K562 (cell line): ENCODE results near the gene CCDC187. TPM values are rescaled to one million over a fixed set of nuclear protein-coding genes. Genes with fewer than 3 reads are reported as not detected.
A peak's percentile ranks its signal among the peaks of the same experiment; 100 is the strongest.

Experiments used
- ATAC-seq: fragments of 200-7000 bp; cut with Tn5 transposase; 3 replicates; pipeline ENCODE4 v1.9.1; 2020; ENCODE audit warnings: moderate library complexity
- BruUV-seq: library from RNA; stranded (reverse); fragments of 400-500 nt; replicated peaks from 2 replicates; lab custom pipeline; 2021; lab: Mats Ljungman, UMichigan
- CTCF ChIA-PET: fragments of 300-600 bp; formaldehyde crosslinking; extraction: SDS; loops from one replicate; lab custom pipeline; 2021; ENCODE audit warnings: low intra/inter-chr PET ratio; lab: Yijun Ruan, JAX
- POLR2A ChIA-PET: fragments of 300-600, 350-650 bp; sonication (Branson Sonifier 250); formaldehyde crosslinking; extraction: SDS; loops from one replicate; lab custom pipeline; 2021; ENCODE audit warnings: antibody characterized with exemption, inconsistent platforms; lab: Yijun Ruan, JAX
- DNase-seq, 4 experiments: peaks; one replicate each; pipeline versions ENCODE4 v3.0.0 to v3.0.0-alpha.2; 2011 to 2018; ENCODE audit warnings: low spot score in 3 of 4, mixed read lengths in 3 of 4; ENCODE audit errors: extremely low read depth in 1 of 4
- FAIRE-seq: peaks from 2 replicates; lab custom pipeline; 2011; peaks lifted over from hg19 to GRCh38; lab: Jason Lieb, UNC
- H2AFZ ChIP-seq: 2 replicates; pipeline ENCODE4 v1.6.0; 2011; ENCODE audit warnings: low read depth, low read length, control low read depth, inconsistent platforms
- H3K27ac ChIP-seq: fragments of 200-600 bp; 3 replicates; pipeline ENCODE4 v1.8.0; 2011; ENCODE audit warnings: low read depth, mild to moderate bottlenecking, control low read depth, inconsistent platforms, low read length, moderate library complexity, mixed read lengths; ENCODE audit errors: extremely low read depth
- H3K27me3 ChIP-seq, 2 experiments: fragments of 300-600 bp in 1 of 2; 2 replicates in 1 of 2; 3 replicates in 1 of 2; pipeline versions ENCODE4 v1.6.0 to v1.8.0; 2011; ENCODE audit warnings: inconsistent platforms in 2 of 2, low read length in 2 of 2, mild to moderate bottlenecking in 1 of 2, mixed read lengths in 1 of 2, moderate library complexity in 1 of 2; ENCODE audit not compliant: control insufficient read depth in 2 of 2, insufficient read depth in 2 of 2
- H3K36me3 ChIP-seq: fragments of 300-600 bp; 3 replicates; pipeline ENCODE4 v1.8.0; 2011; ENCODE audit warnings: mild to moderate bottlenecking, low read length, inconsistent platforms; ENCODE audit not compliant: control insufficient read depth, insufficient read depth
- H3K4me1 ChIP-seq, 2 experiments: fragments of 200-600 bp in 1 of 2; replicated peaks in 1 of 2; 2 replicates in 1 of 2; 3 replicates in 1 of 2; pipeline versions ENCODE4 v1.5.1 to v1.8.0; 2011; ENCODE audit warnings: inconsistent platforms in 2 of 2, low read length in 2 of 2, mild to moderate bottlenecking in 1 of 2, mixed read lengths in 1 of 2, moderate library complexity in 1 of 2; ENCODE audit not compliant: control insufficient read depth in 2 of 2, insufficient read depth in 2 of 2
- H3K4me2 ChIP-seq: 2 replicates; pipeline ENCODE4 v1.6.1; 2011; ENCODE audit warnings: low read length, control low read depth, inconsistent platforms, mixed read lengths; ENCODE audit not compliant: insufficient read depth
- H3K4me3 ChIP-seq: fragments of 200-600 bp; sonication (generic), shearing (Covaris generic); 2 replicates; pipeline ENCODE4 v1.5.1; 2016; ENCODE audit warnings: control low read depth, inconsistent platforms
- H3K79me2 ChIP-seq: fragments of 200-600 bp; 3 replicates; pipeline ENCODE4 v1.8.0; 2011; ENCODE audit warnings: low read length, inconsistent platforms; ENCODE audit not compliant: control insufficient read depth, insufficient read depth
- H3K9ac ChIP-seq, 2 experiments: 2 replicates each; pipeline versions ENCODE4 v1.6.0 to v1.6.1; 2011; ENCODE audit warnings: low read depth in 2 of 2, low read length in 2 of 2, control low read depth in 1 of 2, inconsistent platforms in 1 of 2, mild to moderate bottlenecking in 1 of 2, mixed read lengths in 1 of 2; ENCODE audit not compliant: insufficient read depth in 1 of 2
- H3K9me1 ChIP-seq: one replicate; pipeline ENCODE4 v1.6.0; 2011; ENCODE audit warnings: inconsistent platforms, mild to moderate bottlenecking, low read length, moderate library complexity; ENCODE audit not compliant: control insufficient read depth, insufficient read depth
- H3K9me3 ChIP-seq: replicated peaks from 2 replicates; pipeline ENCODE4 v1.5.1; 2011; ENCODE audit warnings: low read depth, low read length, inconsistent platforms; ENCODE audit not compliant: control insufficient read depth, insufficient read depth
- H4K20me1 ChIP-seq: replicated peaks from 2 replicates; pipeline ENCODE4 v1.6.1; 2011; ENCODE audit warnings: low read length, inconsistent platforms, mixed read lengths; ENCODE audit not compliant: control insufficient read depth, insufficient read depth
- ZNF121 ChIP-seq: sonication (generic); formaldehyde crosslinking; conservative IDR thresholded peaks from 2 replicates; pipeline ENCODE4 v1.8.0; 2022; ENCODE audit warnings: missing genetic modification reagents
- WGBS: fragments of 100-300 bp; shearing (Covaris generic); methylation state at CpG from one replicate; pipeline ENCODE4 v1.1.6; 2016; ENCODE audit warnings: low coverage, mixed read lengths; ENCODE audit not compliant: insufficient coverage; ENCODE audit errors: missing lambda C conversion rate; 5-methylcytosine and 5-hydroxymethylcytosine counted together
- in situ Hi-C: fragments of 300-500 bp; cut with MboI; formaldehyde crosslinking; loops from 4 replicates; pipeline ENCODE4 v1.15.0; 2018; ENCODE audit warnings: inconsistent platforms, mixed read lengths
- intact Hi-C: fragments of 100-400 bp; cut with micrococcal nuclease; formaldehyde crosslinking; loops from 2 replicates; pipeline ENCODE4 v1.14.2; 2022
- polyA plus RNA-seq, 8 experiments: library from polyadenylated mRNA; depleted of rRNA in 4 of 8; stranded (reverse) in 5 of 8; unstranded in 3 of 8; fragments of >200 nt; fragmentation: Nextera tagmentation in 2 of 8; fragmentation: Illumina TruSeq in 1 of 8; extraction: Ambion mirVana in 2 of 8; extraction: Trizol in 1 of 8; gene quantifications; 2 replicates each; pipeline versions ENCODE4 v1.2.1 to v1.2.3, GENCODE V29; 2011 to 2014; ENCODE audit warnings: inconsistent platforms in 1 of 8, missing spikeins in 1 of 8
- total RNA-seq, 7 experiments: library from RNA; depleted of rRNA in 6 of 7; stranded (reverse); fragments of >200 nt in 6 of 7; fragmentation: Illumina TruSeq in 2 of 7; extraction: Trizol in 2 of 7; gene quantifications; 2 replicates each; pipeline versions ENCODE4 v1.2.1 to v1.2.3, GENCODE V29; 2011 to 2021; ENCODE audit warnings: low replicate concordance in 1 of 7
- TF ChIP-seq, protein P1 (sequence below): fragments of 250-450 bp; sonication (Bioruptor Pico); IDR thresholded peaks from 2 replicates; pipeline ENCODE4 v1.5.1; 2021; ENCODE audit warnings: mild to moderate bottlenecking

CCDC187 gene
- total and polyA plus RNA-seq, 9 of the 15 experiments (the other 6 are each of a cell fraction or from before 2014, with no cell fraction given) = not detected

GRCh38 chr9:136314056-136314416 lies 10.1 kb upstream of the CCDC187 start:
- no peak for ATAC-seq
- Histone ChIP-seq H3K4me3 (no peak overlapping the region), H3K79me2 (no peaks in the 10 kb centered on the region), H3K27ac (no peak overlapping the region), H3K9ac (no peak overlapping the region), H3K9me1 (no peaks in the 10 kb centered on the region), H3K9me3 (peaks cover 7% of the 10 kb centered on the region), H3K4me2 (no peak overlapping the region), H3K4me1 (peaks cover 0 to 45% of the 10 kb centered on the region in 2 experiments; a peak in 3 of 5 replicates), H2AFZ (no peak overlapping the region), H4K20me1 (no peaks in the 10 kb centered on the region), H3K36me3 (no peaks in the 10 kb centered on the region), H3K27me3 (peaks cover 0 to 22% of the 10 kb centered on the region in 2 experiments; a peak in 1 of 5 replicates)
- ChIA-PET POLR2A (no interaction called here), CTCF (no interaction called here)
- 0 out of 2 replicates have a peak, but pooled peaks have one; percentile 14 for TF ChIP-seq ZNF121 (CRISPR knock-in tag)
- TF ChIP-seq, protein P1, sequence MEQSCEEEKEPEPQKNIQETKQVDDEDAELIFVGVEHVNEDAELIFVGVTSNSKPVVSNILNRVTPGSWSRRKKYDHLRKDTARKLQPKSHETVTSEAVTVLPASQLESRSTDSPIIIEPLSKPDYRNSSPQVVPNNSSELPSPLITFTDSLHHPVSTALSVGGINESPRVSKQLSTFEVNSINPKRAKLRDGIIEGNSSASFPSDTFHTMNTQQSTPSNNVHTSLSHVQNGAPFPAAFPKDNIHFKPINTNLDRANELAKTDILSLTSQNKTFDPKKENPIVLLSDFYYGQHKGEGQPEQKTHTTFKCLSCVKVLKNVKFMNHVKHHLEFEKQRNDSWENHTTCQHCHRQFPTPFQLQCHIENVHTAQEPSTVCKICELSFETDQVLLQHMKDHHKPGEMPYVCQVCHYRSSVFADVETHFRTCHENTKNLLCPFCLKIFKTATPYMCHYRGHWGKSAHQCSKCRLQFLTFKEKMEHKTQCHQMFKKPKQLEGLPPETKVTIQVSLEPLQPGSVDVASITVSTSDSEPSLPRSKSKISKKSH (CRISPR knock-in tag) = no peak
- in situ Hi-C loops = no loop called here
- no peak for DNase-seq
- no TSS peak for BruUV-seq
- intact Hi-C loops = no loop called here
- 0% methylated on average over 3 of the region's 3 CpGs for WGBS
- no peak for FAIRE-seq
